ENCODE results near the gene MRI1. TPM values are rescaled to one million over a fixed set of nuclear protein-coding genes. Genes with fewer than 3 reads are reported as not detected.

The MRI1 gene
- total and polyA plus RNA-seq, 2 donors from 2014 or later: 18.8 to 46.5 TPM

GRCh38 chr19:13722146-13722545 lies 42.2 kb upstream of the MRI1 start:
- FAIRE-seq: no peak

GRCh38 chr19:13723206-13723605 lies 41.1 kb upstream of the MRI1 start:
- no peaks in the 10 kb centered on the region for H3K36me3 ChIP-seq (ENCODE audit: control insufficient read depth in 2 of 3, insufficient read depth in 3 of 3, low read length in 3 of 3)

More at GRCh38 chr19:13722146-13722545, 42.2 kb upstream of the MRI1 start:
- intact Hi-C loops (cut with DNase I): no loop called here
- no peak overlapping the region for H3K9ac ChIP-seq (ENCODE audit: low read length in 3 of 3)
- no peak for DNase-seq
- TF ChIP-seq CTCF (IDR thresholded peaks at IDR 0.05; ENCODE audit: borderline replicate concordance, extremely low read depth, insufficient read depth): no peak
- H3K36me3 ChIP-seq (ENCODE audit: control insufficient read depth in 2 of 3, insufficient read depth in 3 of 3, low read length in 3 of 3): no peaks in the 10 kb centered on the region
- no peak overlapping the region for H3K4me3 ChIP-seq (ENCODE audit: low read length in 3 of 3)
- H3K27ac ChIP-seq (ENCODE audit: low read depth in 2 of 2, low read length in 2 of 2): no peak overlapping the region
- no peaks in the 10 kb centered on the region for H3K9me3 ChIP-seq (ENCODE audit: control insufficient read depth in 2 of 3, insufficient read depth in 1 of 3, low read length in 3 of 3)
- no peaks in the 10 kb centered on the region for H3K27me3 ChIP-seq (ENCODE audit: control insufficient read depth, insufficient read depth, low read length)
- no peaks in the 10 kb centered on the region for H3K4me1 ChIP-seq (ENCODE audit: control insufficient read depth in 2 of 3, insufficient read depth in 2 of 3, low read depth in 1 of 3, low read length in 3 of 3)

GRCh38 chr19:13726323-13726722 lies 38.0 kb upstream of the MRI1 start:
- H3K9me3 ChIP-seq (ENCODE audit: control insufficient read depth in 2 of 3, insufficient read depth in 1 of 3, low read length in 3 of 3): no peaks in the 10 kb centered on the region
- no peaks in the 10 kb centered on the region for H3K36me3 ChIP-seq (ENCODE audit: control insufficient read depth in 2 of 3, insufficient read depth in 3 of 3, low read length in 3 of 3)
- H3K4me1 ChIP-seq (ENCODE audit: control insufficient read depth in 2 of 3, insufficient read depth in 2 of 3, low read depth in 1 of 3, low read length in 3 of 3): no peaks in the 10 kb centered on the region
- FAIRE-seq (no peak), DNase-seq (no peak)
- TF ChIP-seq CTCF (IDR thresholded peaks at IDR 0.05; ENCODE audit: borderline replicate concordance, extremely low read depth, insufficient read depth): no peak
- intact Hi-C loops (cut with DNase I): no loop called here
- H3K9ac ChIP-seq (ENCODE audit: low read length in 3 of 3): no peak overlapping the region
- no peak overlapping the region for H3K4me3 ChIP-seq (ENCODE audit: low read length in 3 of 3)
- no peak overlapping the region for H3K27ac ChIP-seq (ENCODE audit: low read depth in 2 of 2, low read length in 2 of 2)
- no peaks in the 10 kb centered on the region for H3K27me3 ChIP-seq (ENCODE audit: control insufficient read depth, insufficient read depth, low read length)

More at GRCh38 chr19:13723206-13723605, 41.1 kb upstream of the MRI1 start:
- DNase-seq (no peak), FAIRE-seq (no peak)
- TF ChIP-seq CTCF (IDR thresholded peaks at IDR 0.05; ENCODE audit: borderline replicate concordance, extremely low read depth, insufficient read depth): no peak
- H3K4me1 ChIP-seq (ENCODE audit: control insufficient read depth in 2 of 3, insufficient read depth in 2 of 3, low read depth in 1 of 3, low read length in 3 of 3): no peaks in the 10 kb centered on the region
- H3K9ac ChIP-seq (ENCODE audit: low read length in 3 of 3): no peak overlapping the region
- no peak overlapping the region for H3K4me3 ChIP-seq (ENCODE audit: low read length in 3 of 3)
- no peaks in the 10 kb centered on the region for H3K9me3 ChIP-seq (ENCODE audit: control insufficient read depth in 2 of 3, insufficient read depth in 1 of 3, low read length in 3 of 3)
- no peaks in the 10 kb centered on the region for H3K27me3 ChIP-seq (ENCODE audit: control insufficient read depth, insufficient read depth, low read length)
- H3K27ac ChIP-seq (ENCODE audit: low read depth in 2 of 2, low read length in 2 of 2): no peak overlapping the region
- intact Hi-C loops (cut with DNase I): no loop called here

- Histone ChIP-seq H3K36me3 (ENCODE audit: control insufficient read depth in 2 of 3, insufficient read depth in 3 of 3, low read length in 3 of 3) (no peaks in the 10 kb centered on the region), H3K27ac (ENCODE audit: low read depth in 2 of 2, low read length in 2 of 2) (no peak overlapping the region), H3K4me1 (ENCODE audit: control insufficient read depth in 2 of 3, insufficient read depth in 2 of 3, low read depth in 1 of 3, low read length in 3 of 3) (peaks cover 0 to 3% (median 0%) of the 10 kb centered on the region in 3 donors), H3K9me3 (ENCODE audit: control insufficient read depth in 2 of 3, insufficient read depth in 1 of 3, low read length in 3 of 3) (no peaks in the 10 kb centered on the region), H3K4me3 (ENCODE audit: low read length in 3 of 3) (no peak overlapping the region), H3K27me3 (ENCODE audit: control insufficient read depth, insufficient read depth, low read length) (no peaks in the 10 kb centered on the region), H3K9ac (ENCODE audit: low read length in 3 of 3) (no peak overlapping the region)
- DNase-seq (no peak), FAIRE-seq (no peak)
- intact Hi-C loops (cut with DNase I): no loop called here
- no peak for TF ChIP-seq CTCF (IDR thresholded peaks at IDR 0.05; ENCODE audit: borderline replicate concordance, extremely low read depth, insufficient read depth)
These were observed 36.5 kb upstream of the MRI1 start for GRCh38 chr19:13727798-13728197.
